K562 (cell line): ENCODE data around the gene GNGT2. TPM values are rescaled to one million over a fixed set of nuclear protein-coding genes. Genes with fewer than 3 reads are reported as not detected.

Source experiments
- CHD1 ChIP-seq: fragments of 200-600 bp; sonication (generic); IDR thresholded peaks from one replicate; pipeline ENCODE4 v1.6.1; 2012; ENCODE audit warnings: mild to moderate bottlenecking, moderate library complexity, low read length, inconsistent platforms
- FOXA1 ChIP-seq: fragments of 450-650 bp; IDR thresholded peaks from 2 replicates; pipeline ENCODE4 v1.6.1; 2016; ENCODE audit warnings: mild to moderate bottlenecking, borderline replicate concordance
- FOXM1 ChIP-seq, 2 experiments: fragments of 450-650 bp in 1 of 2; sonication (generic) in 1 of 2; formaldehyde crosslinking in 1 of 2; IDR thresholded peaks; 2 replicates each; pipeline versions ENCODE4 v1.6.1 to v1.9.0; 2017 to 2022; ENCODE audit warnings: low read depth in 2 of 2, mild to moderate bottlenecking in 2 of 2, missing genetic modification reagents in 1 of 2, moderate library complexity in 1 of 2
- GABPB2 ChIP-seq: fragments of 250-450 bp; sonication (Bioruptor Pico); conservative IDR thresholded peaks from 2 replicates; pipeline ENCODE4 v1.5.1; 2021; ENCODE audit warnings: mild to moderate bottlenecking
- GTF2A2 ChIP-seq: IDR thresholded peaks from 2 replicates; pipeline ENCODE4 v1.6.1; 2016; ENCODE audit warnings: mild to moderate bottlenecking, missing genetic modification characterization, missing compliant biosample characterization
- HLTF ChIP-seq: fragments of 450-650 bp; IDR thresholded peaks from 2 replicates; pipeline ENCODE4 v1.6.1; 2016
- KLF6 ChIP-seq: fragments of 250-450 bp; sonication (Bioruptor Pico); IDR thresholded peaks from 2 replicates; pipeline ENCODE4 v1.4.0; 2020; ENCODE audit warnings: mild to moderate bottlenecking, moderate library complexity, borderline replicate concordance
- MEF2D ChIP-seq: conservative IDR thresholded peaks from 2 replicates; pipeline ENCODE4 v1.6.1; 2016; ENCODE audit warnings: low read depth, missing genetic modification characterization, missing compliant biosample characterization
- RAD51 ChIP-seq: fragments of 450-650 bp; IDR thresholded peaks from 2 replicates; pipeline ENCODE4 v1.7.1; 2016; ENCODE audit warnings: low read depth, mild to moderate bottlenecking, borderline replicate concordance
- SMARCB1 ChIP-seq: IDR thresholded peaks from 2 replicates; pipeline ENCODE4 v1.6.1; 2011; ENCODE audit warnings: improper control_type of control experiment, low read depth; ENCODE audit not compliant: insufficient read length
- ZBTB7A ChIP-seq: IDR thresholded peaks from 2 replicates; pipeline ENCODE4 v1.6.1; 2011; ENCODE audit warnings: low read depth, mild to moderate bottlenecking, low read length, moderate library complexity, borderline replicate concordance; ENCODE audit not compliant: control insufficient read depth
- ZFP30 ChIP-seq: fragments of 250-450 bp; sonication (Bioruptor Pico); IDR thresholded peaks from 2 replicates; pipeline ENCODE4 v1.8.0; 2022; ENCODE audit warnings: moderate library complexity, mild to moderate bottlenecking, inconsistent platforms, borderline replicate concordance
- ZNF263 ChIP-seq: sonication (generic); formaldehyde crosslinking; IDR thresholded peaks from 2 replicates; pipeline ENCODE4 v1.8.0; 2022; ENCODE audit warnings: mild to moderate bottlenecking, missing genetic modification reagents, borderline replicate concordance
- ZNF384 ChIP-seq: IDR thresholded peaks from 2 replicates; pipeline ENCODE4 v1.6.1; 2012; ENCODE audit warnings: low read depth, low read length, improper control_type of control experiment
- ZNF408 ChIP-seq: fragments of 250-450 bp; sonication (Bioruptor Pico); IDR thresholded peaks from 2 replicates; pipeline ENCODE4 v1.4.0; 2020; ENCODE audit warnings: low read depth, mild to moderate bottlenecking, moderate library complexity
- polyA plus RNA-seq, 8 experiments: library from polyadenylated mRNA; depleted of rRNA in 4 of 8; stranded (reverse) in 5 of 8; unstranded in 3 of 8; fragments of >200 nt; fragmentation: Nextera tagmentation in 2 of 8; fragmentation: Illumina TruSeq in 1 of 8; extraction: Ambion mirVana in 2 of 8; extraction: Trizol in 1 of 8; gene quantifications; 2 replicates each; pipeline versions ENCODE4 v1.2.1 to v1.2.3, GENCODE V29; 2011 to 2014; ENCODE audit warnings: inconsistent platforms in 1 of 8, missing spikeins in 1 of 8
- total RNA-seq, 7 experiments: library from RNA; depleted of rRNA in 6 of 7; stranded (reverse); fragments of >200 nt in 6 of 7; fragmentation: Illumina TruSeq in 2 of 7; extraction: Trizol in 2 of 7; gene quantifications; 2 replicates each; pipeline versions ENCODE4 v1.2.1 to v1.2.3, GENCODE V29; 2011 to 2021; ENCODE audit warnings: low replicate concordance in 1 of 7
- TF ChIP-seq, protein P1 (sequence below), 2 experiments: IDR thresholded peaks; 2 replicates each; pipeline ENCODE4 v1.6.1; 2011; ENCODE audit warnings: borderline replicate concordance in 1 of 2, control low read depth in 1 of 2, low read depth in 1 of 2, low read length in 1 of 2, mild to moderate bottlenecking in 1 of 2, mixed read lengths in 1 of 2, moderate library complexity in 1 of 2; ENCODE audit not compliant: insufficient read depth in 1 of 2, insufficient read length in 1 of 2, poor library complexity in 1 of 2, severe bottlenecking in 1 of 2; ENCODE audit errors: extremely low read depth in 1 of 2
- TF ChIP-seq, protein P2 (sequence below): IDR thresholded peaks from 2 replicates; pipeline ENCODE4 v1.6.1; 2014; ENCODE audit warnings: antibody characterized with exemption
- TF ChIP-seq, protein P3 (sequence below): fragments of 250-450 bp; sonication (Bioruptor Pico); IDR thresholded peaks from 2 replicates; pipeline ENCODE4 v1.8.0; 2021; ENCODE audit warnings: borderline replicate concordance, mild to moderate bottlenecking, moderate library complexity; ENCODE audit not compliant: poor library complexity, severe bottlenecking
- TF ChIP-seq, protein P4 (sequence below), 3 experiments: IDR thresholded peaks in 2 of 3; conservative IDR thresholded peaks in 1 of 3; 2 replicates each; pipeline ENCODE4 v1.5.1; 2011 to 2012; ENCODE audit warnings: low read length in 3 of 3, mild to moderate bottlenecking in 3 of 3, control low read depth in 2 of 3, improper control_type of control experiment in 1 of 3, inconsistent platforms in 1 of 3, low read depth in 1 of 3, mixed read lengths in 1 of 3, moderate library complexity in 1 of 3; ENCODE audit not compliant: insufficient read depth in 2 of 3

Gene GNGT2
- total and polyA plus RNA-seq, 9 of the 15 experiments (the other 6 are each of a cell fraction or from before 2014, with no cell fraction given) = not detected

DNA sequence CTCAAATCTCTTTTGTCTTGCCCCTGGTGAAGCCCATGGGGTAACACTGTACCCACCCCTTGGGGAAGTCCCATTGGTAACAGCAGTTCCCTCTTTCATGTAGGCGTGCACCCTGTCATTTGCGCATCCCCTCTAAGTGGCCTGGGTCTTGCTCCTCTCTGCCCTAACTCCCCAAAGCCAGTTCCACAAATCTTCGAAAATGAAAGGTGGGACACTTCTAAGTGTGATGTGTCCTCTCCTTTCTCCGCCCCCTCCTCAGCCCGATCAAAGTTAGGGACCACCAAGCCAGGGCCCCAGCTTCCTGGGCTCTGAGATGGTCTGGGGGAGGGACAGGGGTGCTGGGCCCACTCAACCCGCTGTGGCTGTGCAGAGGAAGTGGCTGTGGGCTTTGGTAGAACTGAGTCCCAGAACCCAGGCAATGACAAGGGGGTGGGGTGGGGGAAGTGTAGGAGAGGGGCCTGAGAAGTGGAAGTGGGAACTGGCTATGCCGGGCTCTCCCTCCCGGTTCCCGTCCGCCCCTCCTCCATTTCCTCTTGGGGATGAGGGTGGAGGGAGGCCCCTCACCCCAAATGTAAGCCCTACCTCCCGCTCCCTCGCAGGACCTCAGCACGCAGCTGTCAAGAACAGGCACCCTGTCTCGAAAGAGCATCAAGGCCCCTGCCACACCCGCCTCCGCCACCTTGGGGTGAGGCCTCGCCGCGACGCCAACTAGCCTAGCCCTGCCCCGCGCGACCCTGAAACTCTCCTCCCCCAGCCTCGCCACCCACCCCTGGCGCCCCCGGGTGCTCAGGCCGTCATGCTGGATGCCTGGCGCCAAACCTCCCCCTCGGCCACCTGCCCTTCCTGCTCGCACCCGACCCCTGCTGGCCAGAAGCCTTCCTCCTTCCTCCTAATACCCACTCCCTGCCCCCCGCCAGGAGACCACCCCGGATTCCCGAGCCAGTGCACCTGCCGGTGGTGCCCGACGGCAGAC is 8.9 kb upstream of the GNGT2 start (continued):
- TF ChIP-seq, protein P1, sequence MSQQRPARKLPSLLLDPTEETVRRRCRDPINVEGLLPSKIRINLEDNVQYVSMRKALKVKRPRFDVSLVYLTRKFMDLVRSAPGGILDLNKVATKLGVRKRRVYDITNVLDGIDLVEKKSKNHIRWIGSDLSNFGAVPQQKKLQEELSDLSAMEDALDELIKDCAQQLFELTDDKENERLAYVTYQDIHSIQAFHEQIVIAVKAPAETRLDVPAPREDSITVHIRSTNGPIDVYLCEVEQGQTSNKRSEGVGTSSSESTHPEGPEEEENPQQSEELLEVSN (IDR thresholded peaks at IDR 0.05; ENCODE audit: borderline replicate concordance in 1 of 2, extremely low read depth in 1 of 2, insufficient read depth in 1 of 2, insufficient read length in 1 of 2, low read depth in 1 of 2, low read length in 1 of 2, poor library complexity in 1 of 2, severe bottlenecking in 1 of 2) = peak in 1 of 2 experiments; percentile 67
- TF ChIP-seq GABPB2 (no peak), SMARCB1 (no peak), HLTF (no peak), ZFP30 (CRISPR knock-in tag) (no peak), ZNF263 (CRISPR knock-in tag) (no peak), GTF2A2 (no peak), ZBTB7A (peak; percentile 69; the same call in 1 of the 2 replicates), FOXA1 (no peak), ZNF384 (no peak), FOXM1 (IDR thresholded peaks at IDR 0.05; ENCODE audit: low read depth) (no peak), FOXM1 (CRISPR knock-in tag; IDR thresholded peaks at IDR 0.05; ENCODE audit: low read depth) (no peak), CHD1 (no peak), KLF6 (CRISPR knock-in tag) (no peak), MEF2D (no peak), RAD51 (no peak), ZNF408 (CRISPR knock-in tag) (no peak)
- TF ChIP-seq, protein P2, sequence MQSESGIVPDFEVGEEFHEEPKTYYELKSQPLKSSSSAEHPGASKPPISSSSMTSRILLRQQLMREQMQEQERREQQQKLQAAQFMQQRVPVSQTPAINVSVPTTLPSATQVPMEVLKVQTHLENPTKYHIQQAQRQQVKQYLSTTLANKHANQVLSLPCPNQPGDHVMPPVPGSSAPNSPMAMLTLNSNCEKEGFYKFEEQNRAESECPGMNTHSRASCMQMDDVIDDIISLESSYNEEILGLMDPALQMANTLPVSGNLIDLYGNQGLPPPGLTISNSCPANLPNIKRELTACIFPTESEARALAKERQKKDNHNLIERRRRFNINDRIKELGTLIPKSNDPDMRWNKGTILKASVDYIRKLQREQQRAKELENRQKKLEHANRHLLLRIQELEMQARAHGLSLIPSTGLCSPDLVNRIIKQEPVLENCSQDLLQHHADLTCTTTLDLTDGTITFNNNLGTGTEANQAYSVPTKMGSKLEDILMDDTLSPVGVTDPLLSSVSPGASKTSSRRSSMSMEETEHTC = no peak
- TF ChIP-seq, protein P3, sequence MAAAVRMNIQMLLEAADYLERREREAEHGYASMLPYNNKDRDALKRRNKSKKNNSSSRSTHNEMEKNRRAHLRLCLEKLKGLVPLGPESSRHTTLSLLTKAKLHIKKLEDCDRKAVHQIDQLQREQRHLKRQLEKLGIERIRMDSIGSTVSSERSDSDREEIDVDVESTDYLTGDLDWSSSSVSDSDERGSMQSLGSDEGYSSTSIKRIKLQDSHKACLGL = no peak
- TF ChIP-seq, protein P4, sequence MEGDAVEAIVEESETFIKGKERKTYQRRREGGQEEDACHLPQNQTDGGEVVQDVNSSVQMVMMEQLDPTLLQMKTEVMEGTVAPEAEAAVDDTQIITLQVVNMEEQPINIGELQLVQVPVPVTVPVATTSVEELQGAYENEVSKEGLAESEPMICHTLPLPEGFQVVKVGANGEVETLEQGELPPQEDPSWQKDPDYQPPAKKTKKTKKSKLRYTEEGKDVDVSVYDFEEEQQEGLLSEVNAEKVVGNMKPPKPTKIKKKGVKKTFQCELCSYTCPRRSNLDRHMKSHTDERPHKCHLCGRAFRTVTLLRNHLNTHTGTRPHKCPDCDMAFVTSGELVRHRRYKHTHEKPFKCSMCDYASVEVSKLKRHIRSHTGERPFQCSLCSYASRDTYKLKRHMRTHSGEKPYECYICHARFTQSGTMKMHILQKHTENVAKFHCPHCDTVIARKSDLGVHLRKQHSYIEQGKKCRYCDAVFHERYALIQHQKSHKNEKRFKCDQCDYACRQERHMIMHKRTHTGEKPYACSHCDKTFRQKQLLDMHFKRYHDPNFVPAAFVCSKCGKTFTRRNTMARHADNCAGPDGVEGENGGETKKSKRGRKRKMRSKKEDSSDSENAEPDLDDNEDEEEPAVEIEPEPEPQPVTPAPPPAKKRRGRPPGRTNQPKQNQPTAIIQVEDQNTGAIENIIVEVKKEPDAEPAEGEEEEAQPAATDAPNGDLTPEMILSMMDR (IDR thresholded peaks at IDR 0.05 in 2 of 3, conservative IDR thresholded peaks at IDR 0.05 in 1 of 3; ENCODE audit: insufficient read depth in 2 of 3, low read depth in 1 of 3, low read length in 3 of 3) = peak in 2 of 3 experiments; percentile 45 to 60; a peak in 5 of 6 replicates
